Measurements from ENCODE around the gene PACRG. TPM values are rescaled to one million over a fixed set of nuclear protein-coding genes. Genes with fewer than 3 reads are reported as not detected.

Gene PACRG
- polyA plus RNA-seq, 3 donors, result not detected

- Histone ChIP-seq H3K27ac (ENCODE audit: low read depth in 1 of 2, low read length in 2 of 2) (no peak overlapping the region), H3K27me3 (ENCODE audit: control insufficient read depth in 2 of 2, insufficient read depth in 2 of 2, low read length in 2 of 2) (no peaks in the 10 kb centered on the region), H3K36me3 (replicated peaks in 1 of 2; ENCODE audit: control insufficient read depth in 1 of 2, insufficient read depth in 2 of 2, low read length in 2 of 2) (no peaks in the 10 kb centered on the region), H3K4me3 (replicated peaks in 1 of 3; ENCODE audit: low read depth in 2 of 3, low read length in 3 of 3) (no peak overlapping the region), H3K4me2 (replicated peaks; ENCODE audit: extremely low read depth, low read length, poor library complexity, severe bottlenecking) (no peak overlapping the region), H3K9me3 (replicated peaks in 1 of 2; ENCODE audit: control insufficient read depth in 1 of 2, insufficient read depth in 1 of 2, low read length in 2 of 2) (no peaks in the 10 kb centered on the region), H4K20me1 (ENCODE audit: insufficient read depth, low read length) (no peaks in the 10 kb centered on the region), H3K79me2 (ENCODE audit: insufficient read depth, low read length) (no peaks in the 10 kb centered on the region), H2AFZ (ENCODE audit: insufficient read depth, low read depth, low read length, poor library complexity, severe bottlenecking) (no peak overlapping the region), H3K4me1 (ENCODE audit: control insufficient read depth in 1 of 2, insufficient read depth in 2 of 2, low read length in 2 of 2) (no peaks in the 10 kb centered on the region), H3K9ac (ENCODE audit: insufficient read depth, low read length, poor library complexity, severe bottlenecking) (no peak overlapping the region)
- H3K36me3 Mint-ChIP-seq, result no peaks in the 10 kb centered on the region
- H3K4me3 Mint-ChIP-seq, result no peak overlapping the region
- intact Hi-C loops (cut with micrococcal nuclease), result no loop called here
- no peaks in the 10 kb centered on the region for H3K4me1 Mint-ChIP-seq
- no peak overlapping the region for H3K27ac Mint-ChIP-seq
- 95% methylated on average over 6 of the region's 8 CpGs for WGBS (ENCODE audit: insufficient coverage)
- DNase-seq, result no peak
- peaks cover 0 to 2% (median 0%) of the 10 kb centered on the region in 7 donors for H3K9me3 Mint-ChIP-seq
- TF ChIP-seq CTCF (IDR thresholded peaks at IDR 0.05), result no peak
- H3K27me3 Mint-ChIP-seq (ENCODE audit: low read depth in 3 of 3), result peaks cover 0 to 5% (median 0%) of the 10 kb centered on the region in 3 donors
Measured at GRCh38 chr6:163200694-163201093, 472.9 kb downstream of the PACRG start.

GRCh38 chr6:163201855-163202254 is 474.1 kb downstream of the PACRG start:
- intact Hi-C loops (cut with micrococcal nuclease), result no loop called here
- Mint-ChIP-seq H3K9me3 (peaks cover 0 to 3% (median 3%) of the 10 kb centered on the region in 7 donors), H3K36me3 (no peaks in the 10 kb centered on the region), H3K27me3 (ENCODE audit: low read depth in 3 of 3) (peaks cover 0 to 3% (median 0%) of the 10 kb centered on the region in 3 donors), H3K27ac (no peak overlapping the region), H3K4me3 (no peak overlapping the region), H3K4me1 (no peaks in the 10 kb centered on the region)
- no peaks in the 10 kb centered on the region for H3K4me1 ChIP-seq (ENCODE audit: control insufficient read depth in 1 of 2, insufficient read depth in 2 of 2, low read length in 2 of 2)
- no peaks in the 10 kb centered on the region for H4K20me1 ChIP-seq (ENCODE audit: insufficient read depth, low read length)
- no peak overlapping the region for H3K4me3 ChIP-seq (replicated peaks in 1 of 3; ENCODE audit: low read depth in 2 of 3, low read length in 3 of 3)
- no peaks in the 10 kb centered on the region for H3K36me3 ChIP-seq (replicated peaks in 1 of 2; ENCODE audit: control insufficient read depth in 1 of 2, insufficient read depth in 2 of 2, low read length in 2 of 2)
- no peak overlapping the region for H3K9ac ChIP-seq (ENCODE audit: insufficient read depth, low read length, poor library complexity, severe bottlenecking)
- no peak overlapping the region for H3K27ac ChIP-seq (ENCODE audit: low read depth in 1 of 2, low read length in 2 of 2)
- H3K9me3 ChIP-seq (replicated peaks in 1 of 2; ENCODE audit: control insufficient read depth in 1 of 2, insufficient read depth in 1 of 2, low read length in 2 of 2), result no peaks in the 10 kb centered on the region
- no peak for DNase-seq
- H3K27me3 ChIP-seq (ENCODE audit: control insufficient read depth in 2 of 2, insufficient read depth in 2 of 2, low read length in 2 of 2), result no peaks in the 10 kb centered on the region
- H3K4me2 ChIP-seq (replicated peaks; ENCODE audit: extremely low read depth, low read length, poor library complexity, severe bottlenecking), result no peak overlapping the region
- 86% methylated on average over 10 of the region's 12 CpGs for WGBS (ENCODE audit: insufficient coverage)
- no peaks in the 10 kb centered on the region for H3K79me2 ChIP-seq (ENCODE audit: insufficient read depth, low read length)
- H2AFZ ChIP-seq (ENCODE audit: insufficient read depth, low read depth, low read length, poor library complexity, severe bottlenecking), result no peak overlapping the region
- TF ChIP-seq CTCF (IDR thresholded peaks at IDR 0.05), result no peak
